ENCODE results near the gene TSPEAR. TPM values are rescaled to one million over a fixed set of nuclear protein-coding genes. Genes with fewer than 3 reads are reported as not detected.

Gene TSPEAR
- total RNA-seq, 4 donors from 2014 or later: under 0.01 to 0.23 TPM; not detected in 2

DNA sequence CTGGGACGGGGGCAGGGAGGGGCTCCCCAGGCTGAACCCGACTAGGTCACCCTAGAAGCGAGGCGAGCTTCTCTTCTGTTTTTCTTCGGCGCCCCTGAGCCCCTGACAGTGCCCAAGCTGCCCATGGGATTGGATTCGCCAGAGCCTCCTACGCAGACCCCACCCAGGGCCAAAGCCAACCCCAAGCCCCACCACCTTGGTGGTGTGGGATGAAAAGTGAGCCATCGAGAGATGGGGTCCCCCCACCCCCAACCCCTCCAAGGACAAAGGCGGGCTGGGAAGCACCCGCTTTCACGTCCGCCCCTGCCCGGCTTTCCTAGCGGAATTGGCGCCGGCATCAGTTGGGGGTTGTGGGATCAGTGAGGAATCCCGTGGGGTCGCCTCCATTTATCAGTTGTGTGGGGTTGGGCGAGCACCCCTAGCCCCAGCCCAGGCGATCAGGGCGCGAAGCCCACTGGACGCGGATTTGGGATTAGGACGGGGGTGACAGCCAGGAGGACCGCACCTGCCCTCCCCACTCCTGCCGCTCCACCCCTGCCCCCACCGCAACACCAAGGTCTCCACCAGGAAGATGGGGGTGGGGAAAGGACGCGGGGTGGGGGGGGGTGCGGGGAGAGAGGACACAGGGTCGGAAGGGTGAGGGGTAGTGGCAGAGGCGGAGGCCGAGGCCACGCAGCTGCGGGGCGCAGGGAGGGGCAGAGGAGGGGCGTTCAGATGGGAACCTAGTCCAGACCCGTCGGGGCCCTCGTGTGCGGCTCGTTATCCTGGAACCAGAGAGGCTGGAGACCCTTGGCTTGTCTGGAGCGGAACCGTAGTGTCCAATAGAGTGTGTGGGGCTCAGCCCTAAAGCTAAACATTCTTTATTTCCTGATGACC is 4.4 kb downstream of the TSPEAR start:
- no peak for DNase-seq (ENCODE audit: extremely low spot score)
- WGBS: 9% methylated on average over 19 of the region's 46 CpGs
- H3K27ac ChIP-seq (replicated peaks in 1 of 4): no peak overlapping the region
- TF ChIP-seq POLR2A (IDR thresholded peaks at IDR 0.05; ENCODE audit: low read depth) (no peak), EP300 (IDR thresholded peaks at IDR 0.05) (no peak), POLR2AphosphoS5 (IDR thresholded peaks at IDR 0.05) (no peak)
- TF ChIP-seq, protein P1, sequence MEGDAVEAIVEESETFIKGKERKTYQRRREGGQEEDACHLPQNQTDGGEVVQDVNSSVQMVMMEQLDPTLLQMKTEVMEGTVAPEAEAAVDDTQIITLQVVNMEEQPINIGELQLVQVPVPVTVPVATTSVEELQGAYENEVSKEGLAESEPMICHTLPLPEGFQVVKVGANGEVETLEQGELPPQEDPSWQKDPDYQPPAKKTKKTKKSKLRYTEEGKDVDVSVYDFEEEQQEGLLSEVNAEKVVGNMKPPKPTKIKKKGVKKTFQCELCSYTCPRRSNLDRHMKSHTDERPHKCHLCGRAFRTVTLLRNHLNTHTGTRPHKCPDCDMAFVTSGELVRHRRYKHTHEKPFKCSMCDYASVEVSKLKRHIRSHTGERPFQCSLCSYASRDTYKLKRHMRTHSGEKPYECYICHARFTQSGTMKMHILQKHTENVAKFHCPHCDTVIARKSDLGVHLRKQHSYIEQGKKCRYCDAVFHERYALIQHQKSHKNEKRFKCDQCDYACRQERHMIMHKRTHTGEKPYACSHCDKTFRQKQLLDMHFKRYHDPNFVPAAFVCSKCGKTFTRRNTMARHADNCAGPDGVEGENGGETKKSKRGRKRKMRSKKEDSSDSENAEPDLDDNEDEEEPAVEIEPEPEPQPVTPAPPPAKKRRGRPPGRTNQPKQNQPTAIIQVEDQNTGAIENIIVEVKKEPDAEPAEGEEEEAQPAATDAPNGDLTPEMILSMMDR (IDR thresholded peaks at IDR 0.05): no peak
- H3K4me3 ChIP-seq: no peak overlapping the region
- H3K4me1 ChIP-seq: peaks cover 2 to 43% (median 24%) of the 10 kb centered on the region in 4 donors
- no peaks in the 10 kb centered on the region for H3K36me3 ChIP-seq
- H3K9me3 ChIP-seq: no peaks in the 10 kb centered on the region
- intact Hi-C loops (cut with DNase I): no loop called here
- H3K27me3 ChIP-seq: peaks cover 8 to 94% (median 60%) of the 10 kb centered on the region in 4 donors

DNA sequence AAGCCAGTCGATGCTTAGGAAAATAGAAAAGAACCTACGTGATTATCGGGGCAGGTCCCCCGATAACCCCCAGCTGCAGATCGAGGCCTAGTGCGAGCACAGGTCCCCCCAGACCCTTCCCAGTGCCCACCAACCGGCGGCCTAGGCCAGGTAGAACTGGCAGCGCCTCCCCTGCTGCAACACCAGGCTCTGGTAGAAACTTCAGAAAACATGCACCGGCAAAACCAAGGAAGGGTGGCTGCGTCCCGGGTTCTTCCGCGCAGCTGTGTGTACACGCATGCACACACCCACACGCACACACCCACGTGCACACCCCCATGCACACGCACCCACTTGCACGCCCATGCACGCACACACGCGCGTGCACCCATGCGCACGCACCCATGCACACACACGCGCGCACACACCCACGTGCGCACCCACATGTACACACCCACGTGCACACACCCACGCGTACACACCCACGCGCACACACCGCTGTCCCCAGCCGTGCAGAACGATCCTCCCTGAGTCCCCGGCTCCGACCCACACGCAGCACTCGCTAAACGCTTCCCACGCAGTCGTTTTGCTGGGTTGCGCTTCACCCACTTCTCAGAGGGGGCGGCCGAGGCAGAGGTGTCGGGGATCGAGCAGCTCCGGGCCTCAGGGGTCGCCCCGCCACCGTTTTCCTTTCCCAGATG is 5.2 kb downstream of the TSPEAR start:
- 8% methylated on average over 32 of the region's 54 CpGs for WGBS
- H3K4me1 ChIP-seq: peaks cover 2 to 35% (median 18%) of the 10 kb centered on the region in 4 donors
- H3K4me3 ChIP-seq: no peak overlapping the region
- no peaks in the 10 kb centered on the region for H3K36me3 ChIP-seq
- no peak overlapping the region for H3K27ac ChIP-seq (replicated peaks in 1 of 4)
- no peaks in the 10 kb centered on the region for H3K9me3 ChIP-seq
- H3K27me3 ChIP-seq: peaks cover 8 to 94% (median 55%) of the 10 kb centered on the region in 4 donors
- intact Hi-C loops (cut with DNase I): no loop called here
- no peak for DNase-seq (ENCODE audit: extremely low spot score)
- no peak for TF ChIP-seq EP300 (IDR thresholded peaks at IDR 0.05)
- TF ChIP-seq POLR2AphosphoS5 (IDR thresholded peaks at IDR 0.05): no peak
- TF ChIP-seq POLR2A (IDR thresholded peaks at IDR 0.05; ENCODE audit: low read depth): no peak
- TF ChIP-seq, protein P1 (IDR thresholded peaks at IDR 0.05): no peak

- H3K4me3 ChIP-seq: no peak overlapping the region
- no peak overlapping the region for H3K27ac ChIP-seq (replicated peaks in 1 of 4)
- TF ChIP-seq POLR2AphosphoS5 (IDR thresholded peaks at IDR 0.05): no peak
- TF ChIP-seq POLR2A (IDR thresholded peaks at IDR 0.05; ENCODE audit: low read depth): no peak
- TF ChIP-seq EP300 (IDR thresholded peaks at IDR 0.05): no peak
- TF ChIP-seq, protein P1 (IDR thresholded peaks at IDR 0.05): no peak
- no peaks in the 10 kb centered on the region for H3K9me3 ChIP-seq
- WGBS: no CpG with 5 or more reads among the region's 13 CpGs
- H3K4me1 ChIP-seq: peaks cover 2 to 26% (median 8%) of the 10 kb centered on the region in 4 donors
- no peaks in the 10 kb centered on the region for H3K36me3 ChIP-seq
- intact Hi-C loops (cut with DNase I): no loop called here
- peak; percentile 87 for DNase-seq (ENCODE audit: extremely low spot score)
- H3K27me3 ChIP-seq: peaks cover 8 to 94% (median 40%) of the 10 kb centered on the region in 4 donors
These were observed 6.8 kb downstream of the TSPEAR start for GRCh38 chr21:44704636-44705001.

GRCh38 chr21:44703731-44704635 is 7.4 kb downstream of the TSPEAR start:
- Histone ChIP-seq H3K4me3 (no peak overlapping the region), H3K4me1 (peaks cover 0 to 20% (median 1%) of the 10 kb centered on the region in 4 donors), H3K9me3 (no peaks in the 10 kb centered on the region), H3K36me3 (no peaks in the 10 kb centered on the region), H3K27ac (replicated peaks in 1 of 4) (no peak overlapping the region), H3K27me3 (peaks cover 8 to 94% (median 34%) of the 10 kb centered on the region in 4 donors)
- no peak for TF ChIP-seq EP300 (IDR thresholded peaks at IDR 0.05)
- no peak for TF ChIP-seq POLR2A (IDR thresholded peaks at IDR 0.05; ENCODE audit: low read depth)
- no peak for TF ChIP-seq POLR2AphosphoS5 (IDR thresholded peaks at IDR 0.05)
- TF ChIP-seq, protein P1 (IDR thresholded peaks at IDR 0.05): no peak
- 36% methylated on average over 9 of the region's 13 CpGs for WGBS
- peak; percentile 82 for DNase-seq (ENCODE audit: extremely low spot score)
- intact Hi-C loops (cut with DNase I): no loop called here
